HG03571 (cell line): ENCODE results near the gene LKAAEAR1.
"Not testable (repeated sequence)": the region's sequence is repeated elsewhere in the genome, so short reads cannot be mapped to it uniquely, and the experiment has no call there.

Experiments
- ATAC-seq: cut with Tn5 transposase; IDR thresholded peaks from one replicate; pipeline ENCODE4 v1.9.1; 2021; ENCODE audit not compliant: unreplicated experiment

Gene LKAAEAR1

DNA sequence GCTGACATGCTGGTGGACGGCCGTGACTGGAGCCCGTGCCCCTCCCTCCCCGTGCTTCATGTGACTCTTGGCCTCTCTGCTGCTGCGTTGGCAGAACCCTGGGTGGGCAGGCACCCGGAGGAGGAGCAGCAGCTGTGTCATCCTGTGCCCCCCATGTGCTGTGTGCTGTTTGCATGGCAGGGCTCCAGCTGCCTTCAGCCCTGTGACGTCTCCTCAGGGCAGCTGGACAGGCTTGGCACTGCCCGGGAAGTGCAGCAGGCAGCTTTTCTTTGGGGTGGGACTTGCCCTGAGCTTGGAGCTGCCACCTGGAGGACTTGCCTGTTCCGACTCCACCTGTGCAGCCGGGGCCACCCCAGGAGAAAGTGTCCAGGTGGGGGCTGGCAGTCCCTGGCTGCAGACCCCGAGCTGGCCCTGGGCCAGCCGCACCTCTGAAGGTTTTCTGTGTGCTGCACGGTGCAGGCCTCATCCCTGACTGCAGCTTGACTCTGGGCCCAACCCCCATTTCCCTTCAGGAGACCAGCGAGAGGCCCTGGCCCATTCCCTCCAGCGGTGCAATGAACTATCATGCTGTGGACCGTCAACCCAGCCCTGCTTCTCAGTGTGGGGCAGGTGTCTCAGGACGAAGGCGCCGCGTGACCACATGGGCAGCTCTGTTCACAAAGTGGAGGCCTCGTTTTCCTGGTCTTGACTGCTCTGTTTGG is 15.0 kb upstream of the LKAAEAR1 start:
- ATAC-seq, result no peak

DNA sequence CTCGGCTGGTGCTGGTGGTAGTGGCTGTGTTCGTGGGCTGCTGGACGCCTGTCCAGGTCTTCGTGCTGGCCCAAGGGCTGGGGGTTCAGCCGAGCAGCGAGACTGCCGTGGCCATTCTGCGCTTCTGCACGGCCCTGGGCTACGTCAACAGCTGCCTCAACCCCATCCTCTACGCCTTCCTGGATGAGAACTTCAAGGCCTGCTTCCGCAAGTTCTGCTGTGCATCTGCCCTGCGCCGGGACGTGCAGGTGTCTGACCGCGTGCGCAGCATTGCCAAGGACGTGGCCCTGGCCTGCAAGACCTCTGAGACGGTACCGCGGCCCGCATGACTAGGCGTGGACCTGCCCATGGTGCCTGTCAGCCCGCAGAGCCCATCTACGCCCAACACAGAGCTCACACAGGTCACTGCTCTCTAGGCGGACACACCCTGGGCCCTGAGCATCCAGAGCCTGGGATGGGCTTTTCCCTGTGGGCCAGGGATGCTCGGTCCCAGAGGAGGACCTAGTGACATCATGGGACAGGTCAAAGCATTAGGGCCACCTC is 14.3 kb upstream of the LKAAEAR1 start:
- ATAC-seq, result no peak

GRCh38 chr20:64096535-64096934 is 12.3 kb upstream of the LKAAEAR1 start:
- no peak for ATAC-seq

- ATAC-seq, result no peak
Observed at GRCh38 chr20:64095927-64096326, 11.7 kb upstream of the LKAAEAR1 start.

DNA sequence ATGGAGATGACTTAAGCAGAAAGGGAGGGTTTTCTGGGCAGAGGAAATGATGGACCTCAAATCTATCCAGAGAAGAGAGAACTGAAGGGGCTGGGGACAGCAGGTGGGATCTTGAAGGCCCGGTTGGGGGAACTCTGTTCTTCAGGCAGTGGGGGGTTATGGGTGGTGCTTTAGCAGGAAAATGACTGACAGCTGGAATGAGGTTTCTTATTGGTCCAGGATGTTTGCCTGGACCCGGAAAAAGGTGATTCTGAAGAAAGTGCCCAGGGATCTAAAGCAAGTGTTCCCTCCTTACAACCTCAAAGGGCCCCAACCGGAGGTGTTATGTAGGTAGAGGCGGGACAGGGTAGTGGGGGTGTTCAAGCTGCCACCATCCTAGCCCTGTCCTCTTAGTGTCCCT is 11.3 kb upstream of the LKAAEAR1 start:
- no peak for ATAC-seq

- no peak for ATAC-seq
Observed at GRCh38 chr20:64093013-64093503, 8.9 kb upstream of the LKAAEAR1 start.

DNA sequence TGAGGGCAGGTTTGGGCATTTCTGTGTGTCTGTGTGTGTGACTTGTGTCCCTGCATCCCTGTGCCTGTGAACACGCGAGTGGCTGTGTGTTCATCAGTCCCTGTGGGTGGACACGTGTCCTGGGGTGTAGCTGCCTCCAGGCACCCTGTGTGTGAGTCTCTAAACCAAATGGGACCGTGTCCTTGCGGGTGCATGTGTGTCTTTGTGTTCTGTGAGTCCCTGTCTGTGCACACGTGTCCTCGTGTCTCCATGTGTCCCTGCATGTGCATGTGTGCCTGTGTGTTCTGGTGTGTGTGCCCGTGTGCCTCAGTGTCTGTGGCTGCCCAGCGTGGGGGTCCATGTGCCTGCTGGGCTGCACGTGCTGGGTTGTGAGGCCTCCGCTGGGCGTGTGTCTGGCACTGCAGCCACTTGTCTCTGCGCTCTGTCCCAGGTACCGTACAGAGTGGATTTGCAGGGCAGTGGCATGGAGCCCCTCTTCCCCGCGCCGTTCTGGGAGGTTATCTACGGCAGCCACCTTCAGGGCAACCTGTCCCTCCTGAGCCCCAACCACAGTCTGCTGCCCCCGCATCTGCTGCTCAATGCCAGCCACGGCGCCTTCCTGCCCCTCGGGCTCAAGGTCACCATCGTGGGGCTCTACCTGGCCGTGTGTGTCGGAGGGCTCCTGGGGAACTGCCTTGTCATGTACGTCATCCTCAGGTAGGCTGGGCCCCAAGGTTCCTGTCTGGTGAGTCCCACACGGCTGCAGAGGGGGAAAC is 8.2 kb upstream of the LKAAEAR1 start:
- ATAC-seq, result no peak

DNA sequence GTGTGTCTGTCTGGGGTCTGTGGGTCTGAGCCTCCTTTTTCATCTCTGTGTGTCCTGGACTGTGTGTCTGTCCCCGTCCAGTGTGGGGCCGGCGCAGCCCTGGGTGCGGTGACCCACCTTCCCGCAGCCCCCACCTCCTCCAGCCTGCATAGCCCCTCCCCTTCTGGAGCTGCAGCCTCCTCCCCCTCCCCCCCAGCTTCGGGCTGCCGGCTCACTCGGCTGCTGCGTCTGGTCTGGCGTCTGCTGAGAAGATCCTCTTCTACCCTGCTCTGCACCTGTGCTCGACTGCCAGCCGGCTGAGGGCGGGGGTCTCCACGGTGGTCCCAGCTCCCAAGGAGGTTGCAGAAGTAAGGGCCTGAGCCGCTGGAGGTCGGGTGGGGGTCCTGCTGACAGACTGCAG is 7.6 kb upstream of the LKAAEAR1 start:
- no peak for ATAC-seq

DNA sequence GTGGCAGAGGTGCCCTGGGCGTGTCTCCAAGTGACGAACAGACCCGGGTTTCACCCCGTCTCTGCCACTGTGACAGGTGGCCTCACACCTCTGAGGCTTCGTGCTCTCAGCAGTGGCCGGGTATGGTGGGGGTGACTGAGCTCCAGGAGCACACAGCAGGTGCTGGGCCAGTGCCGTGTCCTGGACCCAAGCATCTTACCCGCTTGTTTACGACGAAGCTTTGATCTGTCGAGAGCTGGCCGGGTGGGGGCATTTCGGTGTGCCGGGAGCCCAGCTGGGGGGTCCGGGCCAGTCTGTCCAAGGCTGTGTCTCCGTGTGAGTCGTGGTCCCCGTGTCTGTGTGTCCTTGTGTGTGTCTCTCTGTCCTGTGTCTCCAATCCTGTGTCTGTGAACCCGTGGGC is 7.1 kb upstream of the LKAAEAR1 start:
- ATAC-seq, result no peak

DNA sequence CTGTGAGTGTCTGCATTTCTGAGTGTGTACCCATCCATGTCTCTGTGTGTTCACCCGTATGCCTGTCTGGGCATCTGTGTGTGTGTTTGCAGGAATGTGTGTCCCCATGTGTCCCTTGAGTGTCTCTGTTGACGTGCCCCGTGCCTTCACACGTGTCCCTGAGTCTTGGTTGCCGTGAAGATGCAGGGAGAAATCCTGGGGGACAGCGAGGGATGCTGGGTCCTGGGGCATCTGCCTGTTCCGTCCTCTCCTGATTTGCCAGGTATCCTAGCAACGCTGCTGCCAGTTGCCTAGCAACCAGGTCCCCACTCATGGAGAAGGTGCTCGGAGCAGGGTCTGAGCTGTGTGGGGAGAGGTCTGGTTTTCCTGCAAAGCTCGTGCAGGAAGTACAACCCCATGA is 6.0 kb upstream of the LKAAEAR1 start:
- no peak for ATAC-seq

DNA sequence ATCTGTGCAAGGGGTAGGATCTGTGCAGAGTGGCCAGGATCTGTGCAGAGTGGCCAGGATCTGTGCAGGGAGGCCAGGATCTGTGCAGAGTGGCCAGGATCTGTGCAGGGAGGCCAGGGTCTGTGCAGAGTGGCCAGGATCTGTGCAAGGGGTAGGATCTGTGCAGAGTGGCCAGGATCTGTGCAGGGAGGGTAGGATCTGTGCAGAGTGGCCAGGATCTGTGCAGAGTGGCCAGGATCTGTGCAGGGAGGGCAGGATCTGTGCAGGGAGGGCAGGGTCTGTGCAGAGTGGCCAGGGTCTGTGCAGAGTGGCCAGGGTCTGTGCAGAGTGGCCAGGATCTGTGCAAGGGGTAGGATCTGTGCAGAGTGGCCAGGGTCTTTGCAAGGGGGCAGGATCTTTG is 4.4 kb upstream of the LKAAEAR1 start:
- not testable (repeated sequence) for ATAC-seq

DNA sequence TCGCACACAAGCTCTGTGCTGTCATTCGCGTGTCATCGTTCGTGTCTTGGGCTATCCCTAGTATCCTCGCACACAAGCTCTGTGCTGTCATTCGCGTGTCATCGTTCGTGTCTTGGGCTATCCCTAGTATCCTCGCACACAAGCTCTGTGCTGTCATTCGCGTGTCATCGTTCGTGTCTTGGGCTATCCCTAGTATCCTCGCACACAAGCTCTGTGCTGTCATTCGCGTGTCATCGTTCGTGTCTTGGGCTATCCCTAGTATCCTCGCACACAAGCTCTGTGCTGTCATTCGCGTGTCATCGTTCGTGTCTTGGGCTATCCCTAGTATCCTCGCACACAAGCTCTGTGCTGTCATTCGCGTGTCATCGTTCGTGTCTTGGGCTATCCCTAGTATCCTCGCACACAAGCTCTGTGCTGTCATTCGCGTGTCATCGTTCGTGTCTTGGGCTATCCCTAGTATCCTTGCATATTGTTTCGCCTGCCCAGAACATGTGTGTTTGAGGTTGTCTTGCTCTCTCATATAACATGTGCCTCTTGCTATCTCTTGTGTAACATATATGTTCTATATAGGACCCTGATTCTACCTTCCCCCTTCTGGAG is 3.1 kb upstream of the LKAAEAR1 start:
- not testable (repeated sequence) for ATAC-seq

DNA sequence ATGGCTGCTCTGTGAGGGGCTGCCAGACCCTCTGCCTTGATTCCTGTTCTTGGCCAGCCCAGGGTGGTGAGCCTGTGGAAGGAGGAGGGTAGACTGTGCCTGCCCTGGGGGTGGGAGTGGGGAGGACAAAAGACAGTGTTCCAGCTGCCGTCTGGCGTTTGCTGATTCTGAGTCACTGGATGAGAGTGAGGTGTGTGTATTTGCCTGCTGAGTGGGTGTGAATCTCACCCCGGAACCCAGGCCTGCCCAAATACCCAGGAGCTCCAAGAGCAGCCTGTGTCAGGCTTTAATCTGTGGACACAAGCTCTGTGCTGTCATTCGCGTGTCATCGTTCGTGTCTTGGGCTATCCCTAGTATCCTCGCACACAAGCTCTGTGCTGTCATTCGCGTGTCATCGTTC is 2.6 kb upstream of the LKAAEAR1 start:
- no peak for ATAC-seq

DNA sequence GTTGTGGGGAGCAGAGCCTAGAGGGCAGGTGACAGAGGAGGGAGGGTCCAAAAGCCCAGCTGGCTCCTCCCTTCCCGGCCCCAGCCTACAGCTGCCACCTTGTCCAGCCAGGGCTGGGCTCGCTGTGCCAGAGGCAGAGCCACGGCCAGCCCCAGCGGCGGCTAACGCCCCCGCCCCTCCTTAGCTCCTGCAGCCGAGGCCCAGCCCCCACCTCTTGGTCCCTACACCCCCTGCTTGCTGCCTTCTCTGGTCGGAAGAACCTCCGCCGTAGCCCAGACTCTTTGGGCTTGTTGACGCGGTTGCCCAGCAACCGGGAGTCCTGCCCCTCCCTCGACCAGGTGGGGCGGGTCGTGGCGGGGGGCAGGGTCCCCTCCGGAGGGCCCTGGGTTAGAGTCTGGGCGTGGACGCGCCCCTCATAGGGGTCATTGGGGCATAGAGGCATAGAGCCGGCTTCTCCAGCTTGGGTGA is 521 bp upstream of the LKAAEAR1 start:
- ATAC-seq, result no peak

GRCh38 chr20:64083378-64083803 is 807 bp downstream of the LKAAEAR1 start:
- no peak for ATAC-seq

- ATAC-seq, result no peak
Observed at GRCh38 chr20:64082820-64083377, 1.3 kb downstream of the LKAAEAR1 start.

- ATAC-seq, result no peak
Observed at GRCh38 chr20:64082126-64082731, 2.0 kb downstream of the LKAAEAR1 start.

- no peak for ATAC-seq
Observed at GRCh38 chr20:64081624-64081964, 2.6 kb downstream of the LKAAEAR1 start.

DNA sequence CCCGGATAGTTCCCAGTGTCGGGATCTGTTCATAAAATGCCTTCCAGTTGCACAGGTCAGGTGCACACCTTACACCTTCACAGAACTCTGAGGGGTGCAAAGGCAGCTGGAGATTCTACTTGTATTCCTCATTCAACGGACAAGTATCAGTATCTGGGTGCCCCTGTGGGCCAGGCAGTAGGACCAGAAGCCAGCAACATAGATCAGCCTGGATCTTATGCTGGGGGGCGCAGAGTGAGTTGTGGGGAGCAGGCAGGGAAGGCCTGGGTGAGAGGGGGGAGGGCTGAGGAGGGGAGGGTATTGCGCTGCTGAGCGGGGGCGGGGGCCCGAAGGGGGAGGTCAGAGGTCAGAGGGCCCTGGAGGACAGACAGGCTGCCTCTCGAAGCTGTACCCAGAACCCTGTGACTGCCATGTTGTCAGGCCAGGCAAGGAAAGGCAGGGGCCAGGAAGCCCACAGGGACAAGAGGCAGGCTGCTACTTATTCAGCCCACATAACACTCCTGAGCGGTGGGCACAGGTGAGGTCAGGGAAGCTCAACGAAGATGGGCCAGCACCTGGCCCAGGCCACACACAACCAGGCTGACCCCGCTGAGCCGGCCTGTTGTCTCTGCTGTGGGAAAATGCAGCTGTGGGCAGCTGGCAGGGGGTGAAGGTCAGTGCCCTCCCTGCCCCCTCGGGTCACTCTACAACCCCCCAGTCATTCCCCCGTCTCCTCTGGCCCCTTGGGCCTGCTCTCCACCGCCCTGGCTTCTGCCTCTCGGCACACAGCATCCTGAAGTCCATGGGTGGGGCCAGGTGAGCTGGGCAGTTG is 3.2 kb downstream of the LKAAEAR1 start:
- ATAC-seq, result no peak
